ENCODE results near the gene ATXN7L2. TPM values are rescaled to one million over a fixed set of nuclear protein-coding genes. Genes with fewer than 3 reads are reported as not detected.
"Not testable (repeated sequence)": the region's sequence is repeated elsewhere in the genome, so short reads cannot be mapped to it uniquely, and the experiment has no call there.

Gene ATXN7L2, protein sequence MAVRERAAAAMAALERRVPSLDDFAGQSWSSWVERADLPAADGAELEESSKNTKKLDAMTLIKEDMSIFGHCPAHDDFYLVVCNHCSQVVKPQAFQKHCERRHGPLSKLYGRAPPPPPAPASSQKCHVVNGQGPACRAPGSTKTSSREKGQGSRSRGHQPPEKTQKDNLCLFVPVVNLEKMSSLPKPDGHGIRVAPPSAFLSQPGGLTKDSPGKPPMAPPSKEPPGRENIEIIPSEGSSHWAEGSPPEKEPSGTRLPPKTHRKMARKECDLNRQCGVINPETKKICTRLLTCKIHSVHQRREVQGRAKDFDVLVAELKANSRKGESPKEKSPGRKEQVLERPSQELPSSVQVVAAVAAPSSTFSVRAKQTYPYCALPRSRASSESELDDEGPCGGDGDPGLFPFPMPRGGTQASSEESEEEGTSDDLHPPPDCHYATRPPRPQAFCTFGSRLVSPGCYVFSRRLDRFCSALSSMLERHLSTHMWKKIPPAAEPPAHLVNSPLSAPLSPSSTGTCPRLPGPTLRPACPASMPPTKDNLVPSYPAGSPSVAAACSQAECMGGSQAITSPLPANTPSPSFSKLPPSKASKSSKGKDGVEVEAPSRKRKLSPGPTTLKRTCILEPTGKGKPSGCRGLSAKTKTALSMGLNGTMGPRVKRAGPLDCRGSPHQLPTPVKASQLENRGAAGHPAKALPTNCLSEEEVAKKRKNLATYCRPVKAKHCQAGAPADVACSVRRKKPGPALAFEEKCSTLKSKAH
- total RNA-seq (2014; rRNA removed; shearing (Covaris generic)): 0.88 and 1.4 TPM in 2 replicates
- polyA plus RNA-seq (2015; cell fraction: cytosol; rRNA removed): 2.9 and 4.6 TPM in 2 replicates
- polyA plus RNA-seq (2015; cell fraction: nucleus; rRNA removed): 11.4 and 20.9 TPM in 2 replicates

DNA sequence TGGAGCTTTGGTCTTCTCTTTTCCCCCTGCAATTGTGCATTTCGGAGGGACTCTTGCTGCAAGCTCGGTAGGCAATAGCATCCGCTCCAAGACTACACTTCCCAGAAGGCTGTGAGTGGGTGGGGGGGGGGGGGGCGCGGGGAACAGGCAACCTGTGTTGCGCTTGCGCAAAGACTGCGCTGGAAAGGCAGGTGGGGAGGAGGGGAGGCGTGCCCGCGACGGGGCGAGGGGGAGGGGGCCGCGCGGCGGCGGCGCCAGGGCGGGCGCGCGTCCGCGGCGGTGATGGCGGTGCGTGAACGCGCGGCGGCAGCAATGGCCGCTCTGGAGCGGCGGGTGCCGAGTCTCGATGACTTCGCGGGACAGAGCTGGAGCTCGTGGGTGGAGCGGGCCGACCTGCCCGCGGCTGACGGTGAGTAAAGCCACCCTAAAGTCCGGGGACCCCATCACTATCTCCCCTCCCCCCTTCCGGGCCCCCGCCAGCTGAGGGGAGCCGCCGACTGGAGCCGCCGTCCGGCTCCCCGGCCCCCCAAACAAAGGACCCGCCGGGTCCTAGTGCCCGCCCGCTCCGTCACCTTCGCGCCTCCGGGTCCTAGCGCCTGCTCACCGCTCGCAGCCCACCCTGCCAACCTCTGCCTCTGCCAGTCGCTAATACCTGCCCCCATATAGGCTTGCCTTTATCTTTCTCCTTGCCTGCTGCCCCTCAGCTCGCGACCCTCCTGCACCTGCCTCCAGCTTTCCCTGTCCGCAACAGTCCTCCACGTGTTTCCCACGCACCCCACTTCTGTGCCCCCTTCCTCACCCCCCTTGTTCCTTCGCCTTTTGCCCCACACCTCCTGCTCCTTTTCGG lies at the start of gene ATXN7L2:
TSS of gene ATXN7L2 (plus strand) at position 234 of the 847 bp plus-strand sequence. CDS start at position 283, 49 bp downstream.
- peak; percentile 89 for DNase-seq (ENCODE audit: low read depth, low spot score)
- in situ Hi-C loops (cut with HindIII; ENCODE audit: low pct_unique_long_range_greater_than_20kb, low sequenced_read_pairs): no loop called here

DNA sequence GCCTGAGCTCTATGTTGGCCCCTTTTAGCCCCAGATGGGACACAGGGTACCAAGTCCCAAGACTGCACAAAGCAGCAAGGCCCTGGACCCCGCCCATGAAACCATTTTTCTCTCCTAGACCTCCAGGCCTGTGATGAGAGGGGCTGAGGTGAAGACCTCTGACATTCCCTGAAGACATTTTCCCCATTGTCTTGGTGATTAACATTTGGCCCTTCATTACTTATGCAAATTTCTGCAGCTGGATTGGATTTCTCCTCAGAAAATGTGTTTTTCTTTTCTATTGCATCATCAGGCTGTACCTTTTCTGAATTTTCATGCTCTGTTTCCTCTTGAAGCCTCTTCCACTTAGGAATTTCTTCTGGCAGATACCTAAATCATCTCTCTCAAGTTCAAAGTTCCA lies 49.2 kb upstream of the ATXN7L2 start:
- no peak for DNase-seq (ENCODE audit: low read depth, low spot score)
- in situ Hi-C loops (cut with HindIII; ENCODE audit: low pct_unique_long_range_greater_than_20kb, low sequenced_read_pairs): no loop called here

DNA sequence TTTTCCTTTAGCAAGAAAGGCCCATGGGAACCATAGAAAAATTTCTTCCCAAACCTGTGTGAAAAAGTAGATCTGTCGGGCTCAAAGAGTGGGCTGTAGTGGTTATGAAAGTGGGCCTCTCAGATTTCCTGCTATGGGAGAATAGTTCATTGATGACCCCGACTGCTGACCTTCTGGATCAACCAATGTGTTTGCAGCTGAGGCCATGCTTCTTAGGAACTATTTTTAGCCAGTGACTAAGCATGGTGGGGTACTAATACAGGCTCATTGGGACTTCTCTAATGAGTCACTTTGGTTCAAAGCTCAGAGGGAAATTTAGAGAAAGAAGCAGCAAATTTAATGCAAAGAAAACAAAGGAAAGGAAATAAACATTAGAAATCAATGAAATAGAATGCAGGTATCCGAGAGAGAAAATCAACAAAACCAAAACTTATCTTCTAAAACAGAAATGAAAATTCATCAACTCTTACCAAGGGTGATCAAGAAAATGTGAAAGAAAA lies 44.9 kb upstream of the ATXN7L2 start:
- in situ Hi-C loops (cut with HindIII; ENCODE audit: low pct_unique_long_range_greater_than_20kb, low sequenced_read_pairs): no loop called here
- DNase-seq (ENCODE audit: low read depth, low spot score): peak; percentile 22

DNA sequence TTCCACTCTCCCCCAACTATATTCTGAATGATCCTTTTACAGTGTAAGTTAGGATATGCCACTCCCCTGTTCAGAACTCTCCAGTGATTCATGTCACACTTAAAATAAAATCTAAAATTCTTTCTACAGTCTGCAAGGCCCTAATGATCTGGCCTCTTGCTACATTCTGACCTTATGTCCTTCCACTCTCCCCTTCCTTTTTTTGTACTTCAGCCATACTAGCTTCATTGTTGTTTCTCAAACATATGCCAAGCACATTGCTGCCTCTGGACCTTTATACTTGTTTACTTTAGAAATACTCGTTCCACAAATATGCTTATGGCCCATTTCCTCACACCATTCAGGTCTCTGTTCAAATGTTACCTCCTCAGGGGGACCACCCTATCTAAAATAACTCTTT lies 42.6 kb upstream of the ATXN7L2 start:
- in situ Hi-C loops (cut with HindIII; ENCODE audit: low pct_unique_long_range_greater_than_20kb, low sequenced_read_pairs): no loop called here
- no peak for DNase-seq (ENCODE audit: low read depth, low spot score)

DNA sequence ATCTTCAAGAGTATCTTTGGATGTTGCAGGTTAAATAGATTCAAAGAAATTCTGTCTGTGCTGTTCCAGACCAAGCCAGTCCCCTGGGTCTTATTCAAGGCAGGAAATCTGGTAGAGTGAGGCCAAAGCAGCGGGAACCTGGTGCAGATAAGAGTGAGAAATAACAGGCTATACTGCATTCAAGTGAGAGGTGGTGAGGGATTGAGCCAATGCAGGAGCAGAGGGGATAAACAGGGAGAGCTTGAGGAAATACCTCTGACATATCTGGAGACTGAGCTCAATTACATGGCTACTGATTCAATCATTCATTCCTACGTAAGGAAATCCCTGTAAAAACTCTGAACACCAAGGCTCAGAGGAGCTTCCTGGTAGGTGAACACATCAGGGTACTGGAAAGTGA lies 40.2 kb upstream of the ATXN7L2 start:
- in situ Hi-C loops (cut with HindIII; ENCODE audit: low pct_unique_long_range_greater_than_20kb, low sequenced_read_pairs): no loop called here
- DNase-seq (ENCODE audit: low read depth, low spot score): no peak

DNA sequence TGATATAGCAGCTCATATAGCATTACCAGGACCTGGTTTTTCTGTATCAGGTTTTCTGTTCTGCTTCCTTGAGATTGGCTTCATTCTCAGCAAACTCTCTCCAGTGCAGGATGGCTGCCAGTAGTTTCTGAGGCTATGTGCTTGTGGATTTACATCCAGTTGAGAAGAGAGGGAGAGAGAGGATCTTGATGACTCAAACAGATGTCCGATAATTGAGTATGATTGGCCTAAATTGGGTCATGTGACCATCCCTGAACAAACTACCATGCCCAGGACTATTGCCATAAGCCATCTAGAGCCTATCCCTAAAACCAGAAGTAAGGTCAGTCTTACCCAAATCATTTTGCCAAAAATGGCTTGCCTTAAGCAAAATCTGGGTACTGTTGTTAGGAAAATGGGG lies 39.4 kb upstream of the ATXN7L2 start:
- in situ Hi-C loops (cut with HindIII; ENCODE audit: low pct_unique_long_range_greater_than_20kb, low sequenced_read_pairs): no loop called here
- no peak for DNase-seq (ENCODE audit: low read depth, low spot score)

DNA sequence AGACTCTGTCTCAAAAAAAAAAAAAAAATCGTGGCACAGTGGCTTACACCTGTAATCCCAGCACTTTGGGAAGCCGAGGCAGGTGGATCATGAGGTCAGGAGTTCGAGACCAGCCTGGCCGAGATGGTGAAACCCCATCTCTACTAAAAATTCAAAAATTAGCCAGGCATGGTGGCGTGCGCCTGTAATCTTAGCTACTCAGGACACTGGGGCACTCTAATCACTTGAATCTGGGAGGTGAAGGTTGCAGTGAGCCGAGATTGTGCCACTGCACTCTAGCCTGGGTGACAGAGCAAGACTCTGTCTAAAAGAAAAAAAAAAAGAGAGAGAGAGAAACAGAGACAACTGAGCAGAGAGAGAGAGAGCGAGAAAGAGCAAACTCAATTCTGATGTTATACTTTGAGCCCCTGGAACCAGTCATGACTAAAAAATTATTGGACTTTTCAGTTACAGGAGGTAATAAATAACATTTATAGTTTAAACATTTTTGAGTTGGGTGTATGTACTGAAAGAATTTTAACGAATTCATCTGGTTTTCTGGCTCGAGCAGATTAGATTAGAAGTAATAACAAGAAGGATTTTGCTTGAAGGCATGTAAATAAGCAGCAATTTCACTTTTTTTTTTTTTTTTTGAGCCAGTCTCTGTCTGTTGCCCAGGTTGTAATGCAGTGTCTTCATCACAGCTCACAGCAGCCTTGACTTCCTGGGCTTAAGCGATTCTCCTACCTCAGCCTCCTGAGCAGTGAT lies 37.6 kb upstream of the ATXN7L2 start:
- in situ Hi-C loops (cut with HindIII; ENCODE audit: low pct_unique_long_range_greater_than_20kb, low sequenced_read_pairs); DNase-seq (ENCODE audit: low read depth, low spot score): not testable (repeated sequence)

DNA sequence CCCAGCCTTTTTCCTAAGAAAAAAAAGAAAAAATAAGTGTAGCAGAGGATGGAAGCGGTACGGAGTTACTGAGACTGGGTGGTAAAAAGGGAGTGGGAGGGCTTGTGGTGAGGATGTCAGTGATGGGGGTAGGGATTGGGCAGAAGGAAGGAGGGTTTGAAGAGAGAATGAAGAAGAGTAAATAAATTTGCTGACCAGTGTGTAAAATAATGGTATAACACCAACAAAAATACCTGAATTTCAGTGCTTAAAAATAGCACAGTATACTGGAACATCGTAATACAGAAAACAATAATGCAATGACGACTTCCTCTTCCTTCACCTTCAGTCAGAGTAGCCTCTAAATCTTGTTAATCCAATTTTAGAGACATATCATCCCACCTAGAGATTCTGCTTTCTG lies 36.2 kb upstream of the ATXN7L2 start:
- in situ Hi-C loops (cut with HindIII; ENCODE audit: low pct_unique_long_range_greater_than_20kb, low sequenced_read_pairs): no loop called here
- DNase-seq (ENCODE audit: low read depth, low spot score): no peak

DNA sequence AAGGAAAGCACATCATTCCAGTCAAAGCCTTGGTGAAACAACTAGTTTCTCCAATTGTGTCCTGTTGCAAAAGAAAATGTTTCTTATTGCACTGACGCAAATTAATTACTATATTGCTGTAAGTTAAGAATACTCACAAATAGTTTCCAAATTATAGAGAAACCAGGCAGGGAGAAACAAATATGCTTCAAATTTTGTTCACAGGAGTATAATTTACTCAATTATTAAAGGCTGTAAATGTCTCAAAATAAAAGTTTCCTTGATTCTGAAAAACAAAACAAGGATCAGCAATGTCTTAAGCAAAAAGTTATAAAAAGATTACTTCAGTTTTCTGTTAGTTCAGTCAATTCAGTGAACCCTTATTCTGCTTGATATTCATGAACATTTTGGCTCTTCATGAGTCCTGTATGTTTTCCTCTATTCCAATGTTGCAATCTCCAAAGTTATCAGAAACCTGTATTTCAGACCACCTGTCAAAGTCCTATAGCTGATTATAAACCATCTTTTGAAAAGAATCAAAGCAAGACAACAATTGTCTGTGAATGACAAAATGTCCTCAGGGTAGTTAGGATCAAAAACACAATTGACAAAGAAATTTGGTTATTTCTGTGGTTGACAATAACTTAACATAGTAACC lies 29.1 kb upstream of the ATXN7L2 start:
- DNase-seq (ENCODE audit: low read depth, low spot score): no peak
- in situ Hi-C loops (cut with HindIII; ENCODE audit: low pct_unique_long_range_greater_than_20kb, low sequenced_read_pairs): no loop called here

DNA sequence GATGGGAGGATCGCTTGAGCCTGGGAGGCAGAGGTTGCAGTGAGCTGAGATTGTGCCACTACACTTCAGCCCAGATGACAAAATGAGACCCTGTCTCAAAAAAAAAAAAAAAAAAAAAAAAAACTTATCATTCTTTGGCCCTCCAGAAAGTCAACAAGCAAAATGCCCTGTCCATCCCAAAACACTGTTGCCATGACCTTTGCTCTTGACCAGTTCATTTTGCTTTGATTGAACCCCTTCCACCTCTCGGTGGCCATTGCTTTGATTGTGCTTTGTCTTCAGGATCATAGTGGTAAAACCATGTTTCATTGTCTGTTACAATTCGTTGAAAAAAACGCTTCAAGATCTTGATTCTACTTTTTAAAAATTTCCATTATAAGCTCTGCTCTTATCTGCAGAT lies 25.9 kb upstream of the ATXN7L2 start:
- in situ Hi-C loops (cut with HindIII; ENCODE audit: low pct_unique_long_range_greater_than_20kb, low sequenced_read_pairs): no loop called here
- DNase-seq (ENCODE audit: low read depth, low spot score): no peak

DNA sequence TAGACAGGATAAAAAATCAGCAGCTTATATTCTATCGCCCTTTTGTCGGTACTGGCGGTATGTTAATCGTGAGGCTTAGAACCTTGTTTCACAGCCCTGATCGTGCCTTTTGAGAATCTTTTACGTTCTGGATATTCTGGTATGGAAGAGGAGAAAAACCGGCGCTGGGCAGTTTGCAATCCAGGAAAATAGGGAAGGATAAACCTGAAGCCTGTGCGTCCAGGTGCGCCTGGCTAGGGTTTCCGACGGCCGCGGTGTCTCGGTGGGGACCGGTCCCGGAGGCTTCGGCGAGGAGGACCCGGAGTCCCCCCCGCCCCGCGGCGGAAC lies 17.6 kb upstream of the ATXN7L2 start:
- DNase-seq (ENCODE audit: low read depth, low spot score): no peak
- in situ Hi-C loops (cut with HindIII; ENCODE audit: low pct_unique_long_range_greater_than_20kb, low sequenced_read_pairs): no loop called here

DNA sequence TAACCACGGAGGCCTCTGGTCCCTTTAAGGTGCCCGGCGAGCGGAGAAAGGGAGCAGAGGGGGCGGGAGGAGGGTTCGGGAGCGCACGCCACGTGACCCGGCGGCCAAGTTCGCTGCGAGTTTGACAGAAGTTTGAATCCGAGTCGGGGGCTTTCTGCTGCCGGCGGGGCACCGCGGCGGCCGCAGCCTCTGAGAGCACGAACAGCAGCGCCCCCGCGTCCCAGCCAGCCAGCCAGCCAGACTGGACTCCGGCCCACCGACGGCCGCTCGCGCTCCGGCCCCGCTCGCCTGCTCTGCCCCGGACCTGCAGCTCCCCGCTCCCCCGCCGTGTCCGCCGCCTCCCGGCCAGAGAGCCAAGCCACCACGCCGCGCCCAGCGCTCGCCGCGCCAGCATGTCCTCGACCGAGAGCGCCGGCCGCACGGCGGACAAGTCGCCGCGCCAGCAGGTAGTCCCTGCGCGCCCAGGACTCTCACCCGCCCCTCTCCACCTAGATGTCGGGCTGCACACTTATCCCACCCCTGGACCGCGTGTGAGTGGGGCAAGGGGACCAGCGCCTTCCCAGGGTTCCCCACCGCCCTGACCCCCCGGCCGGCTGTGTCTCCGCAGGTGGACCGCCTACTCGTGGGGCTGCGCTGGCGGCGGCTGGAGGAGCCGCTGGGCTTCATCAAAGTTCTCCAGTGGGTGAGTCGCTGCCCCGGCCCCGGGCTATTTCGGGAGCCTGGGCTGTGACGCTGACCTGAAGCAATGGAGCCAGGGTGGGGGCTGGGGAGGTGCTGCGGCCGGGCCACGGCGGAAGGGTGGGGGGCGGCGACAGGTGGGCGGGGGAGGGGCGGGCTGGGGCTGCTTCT lies 17.0 kb upstream of the ATXN7L2 start, which contains the start of gene SYPL2:
TSS of gene SYPL2 (plus strand) at position 95 of the 849 bp plus-strand sequence. CDS start at position 393, 298 bp downstream.
- in situ Hi-C loops (cut with HindIII; ENCODE audit: low pct_unique_long_range_greater_than_20kb, low sequenced_read_pairs): no loop called here
- DNase-seq (ENCODE audit: low read depth, low spot score): peak; percentile 21

DNA sequence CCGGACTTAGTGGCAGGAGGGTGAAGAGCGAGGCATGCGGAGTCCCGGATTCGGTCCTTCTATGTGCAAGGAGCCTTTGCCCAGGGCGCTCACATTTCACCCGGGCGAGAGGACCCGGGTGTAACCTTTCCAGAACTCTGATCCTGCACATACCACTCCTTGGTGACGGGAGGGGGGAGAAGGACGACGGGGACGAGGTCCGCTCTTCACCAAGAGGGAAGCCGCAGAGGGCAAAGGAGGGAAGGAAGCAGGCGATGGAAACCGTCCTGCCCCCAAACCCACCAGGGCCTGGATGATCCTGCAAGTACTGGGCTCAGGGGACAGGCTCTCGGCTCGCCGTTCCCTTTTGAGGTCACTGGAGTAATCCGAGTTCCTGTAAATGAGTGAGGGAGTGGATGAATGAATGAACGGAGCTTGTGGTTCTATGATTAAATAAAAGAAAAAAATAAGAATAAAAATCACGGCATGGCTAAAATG lies 16.4 kb upstream of the ATXN7L2 start:
- DNase-seq (ENCODE audit: low read depth, low spot score): no peak

DNA sequence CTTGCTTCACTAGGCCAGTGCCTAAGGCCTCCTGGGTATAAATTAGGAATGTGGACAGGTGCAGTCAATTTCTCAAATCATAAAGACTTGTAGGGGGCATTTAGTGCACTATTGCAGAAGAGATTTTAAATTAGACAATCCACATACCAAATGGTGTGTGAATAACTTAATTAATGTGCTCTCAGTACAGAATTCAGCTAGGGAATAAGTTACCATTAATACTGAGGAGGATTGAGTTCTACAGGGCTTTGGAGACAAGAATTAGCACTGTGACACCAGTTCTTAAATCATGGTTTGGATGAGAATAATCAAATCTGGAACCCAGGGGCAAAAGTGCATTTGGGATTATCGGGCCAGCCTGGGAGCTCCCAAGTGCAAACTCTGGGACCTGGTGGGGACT lies 15.6 kb upstream of the ATXN7L2 start:
- in situ Hi-C loops (cut with HindIII; ENCODE audit: low pct_unique_long_range_greater_than_20kb, low sequenced_read_pairs): no loop called here
- no peak for DNase-seq (ENCODE audit: low read depth, low spot score)

More for the DNA sequence above, 16.4 kb upstream of the ATXN7L2 start:
- in situ Hi-C loops (cut with HindIII; ENCODE audit: low pct_unique_long_range_greater_than_20kb, low sequenced_read_pairs): no loop called here

DNA sequence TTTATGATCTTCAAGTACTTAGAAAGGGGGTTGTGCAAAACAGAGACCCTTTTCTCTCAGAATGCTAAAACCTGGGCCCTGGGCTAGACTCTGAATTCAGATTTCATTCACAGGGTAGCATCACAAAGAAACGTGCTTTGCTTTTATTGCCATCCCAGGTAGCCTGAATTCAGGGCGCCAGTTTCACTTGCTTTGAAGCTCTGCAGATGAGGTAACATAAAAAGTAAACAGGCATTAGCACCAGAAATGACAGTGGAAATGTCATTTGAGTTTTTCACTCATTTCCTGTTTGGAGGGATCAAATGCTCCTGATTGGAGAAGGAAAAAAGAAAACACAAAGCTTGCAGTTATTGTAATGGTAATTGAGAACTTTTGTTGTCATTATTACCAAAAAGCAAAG lies 14.8 kb upstream of the ATXN7L2 start:
- in situ Hi-C loops (cut with HindIII; ENCODE audit: low pct_unique_long_range_greater_than_20kb, low sequenced_read_pairs): no loop called here

DNA sequence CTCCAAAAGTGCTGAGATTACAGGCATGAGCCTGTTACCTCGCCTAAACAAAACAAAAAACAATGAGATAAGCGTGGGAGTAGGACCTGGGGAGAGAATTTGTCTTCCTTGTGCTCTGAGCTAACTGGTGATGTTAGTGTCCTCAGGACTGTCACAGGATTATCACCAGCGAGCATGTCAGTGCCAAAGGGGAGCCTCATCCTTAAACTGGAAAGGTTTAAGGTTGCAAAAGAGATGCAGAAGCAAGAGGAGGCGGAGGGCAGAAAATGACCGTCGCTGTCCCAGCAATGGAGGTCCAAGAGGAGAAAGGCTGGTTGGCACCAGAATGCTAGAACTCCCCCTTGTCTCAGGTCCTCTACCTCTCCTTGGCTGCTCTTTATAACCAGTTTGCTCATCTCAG lies 13.5 kb upstream of the ATXN7L2 start:
- no peak for DNase-seq (ENCODE audit: low read depth, low spot score)
- in situ Hi-C loops (cut with HindIII; ENCODE audit: low pct_unique_long_range_greater_than_20kb, low sequenced_read_pairs): no loop called here

More for the DNA sequence above, 14.8 kb upstream of the ATXN7L2 start:
- no peak for DNase-seq (ENCODE audit: low read depth, low spot score)
